ENCODE data around the gene TNFAIP2.

Gene TNFAIP2

GRCh38 chr14:103093856-103094405 is 29.3 kb upstream of the TNFAIP2 start:
- DNase-seq (ENCODE audit: low read depth), result no peak

GRCh38 chr14:103094406-103095209 is 28.7 kb upstream of the TNFAIP2 start, which contains the start of gene EXOC3L4:
Gene EXOC3L4, plus strand, starts transcription at chr14:103094725. Its CDS starts 5,495 bp downstream, at chr14:103100220.
- no peak for DNase-seq (ENCODE audit: low read depth)

GRCh38 chr14:103095210-103095778 is 28.0 kb upstream of the TNFAIP2 start:
- no peak for DNase-seq (ENCODE audit: low read depth)

GRCh38 chr14:103096387-103096786 is 26.9 kb upstream of the TNFAIP2 start:
- no peak for DNase-seq (ENCODE audit: low read depth)

- no peak for DNase-seq (ENCODE audit: low read depth)
These were observed 25.8 kb upstream of the TNFAIP2 start for GRCh38 chr14:103097244-103097993.

GRCh38 chr14:103097994-103098957 is 25.0 kb upstream of the TNFAIP2 start:
- DNase-seq (ENCODE audit: low read depth), result no peak

- no peak for DNase-seq (ENCODE audit: low read depth)
These were observed 24.1 kb upstream of the TNFAIP2 start for GRCh38 chr14:103099081-103099732.

GRCh38 chr14:103099733-103100280 is 23.5 kb upstream of the TNFAIP2 start:
- DNase-seq (ENCODE audit: low read depth), result no peak

GRCh38 chr14:103100281-103101121 is 22.8 kb upstream of the TNFAIP2 start:
- no peak for DNase-seq (ENCODE audit: low read depth)

GRCh38 chr14:103101257-103101962 is 21.9 kb upstream of the TNFAIP2 start:
- no peak for DNase-seq (ENCODE audit: low read depth)

- DNase-seq (ENCODE audit: low read depth), result no peak
These were observed 21.1 kb upstream of the TNFAIP2 start for GRCh38 chr14:103101963-103102688.

GRCh38 chr14:103102689-103103260 is 20.5 kb upstream of the TNFAIP2 start:
- DNase-seq (ENCODE audit: low read depth), result no peak

- no peak for DNase-seq (ENCODE audit: low read depth)
These were observed 19.5 kb upstream of the TNFAIP2 start for GRCh38 chr14:103103461-103104388.

- DNase-seq (ENCODE audit: low read depth), result no peak
These were observed 18.9 kb upstream of the TNFAIP2 start for GRCh38 chr14:103104389-103104653.

GRCh38 chr14:103104654-103105452 is 18.4 kb upstream of the TNFAIP2 start:
- peak; percentile 43 for DNase-seq (ENCODE audit: low read depth)

GRCh38 chr14:103105580-103106150 is 17.6 kb upstream of the TNFAIP2 start:
- no peak for DNase-seq (ENCODE audit: low read depth)

Data from stimulated activated CD8-positive, alpha-beta memory T cell treated with anti-CD3 and anti-CD28 coated beads, Interleukin-12 subunit alpha, Interleukin-12 subunit beta, amount 100 ng/mL, for 4 hours (primary cell).